HepG2 (cell line): ENCODE data around the gene USP36. TPM values are rescaled to one million over a fixed set of nuclear protein-coding genes. Genes with fewer than 3 reads are reported as not detected.

Source experiments
- ASH2L ChIP-seq: fragments of 300-600, 200-600 bp; sonication (generic); IDR thresholded peaks from 2 replicates; pipeline ENCODE4 v1.7.0; 2017; ENCODE audit warnings: low read depth, mild to moderate bottlenecking, moderate library complexity, mixed read lengths, low read length; ENCODE audit not compliant: insufficient read length
- CSRNP1 ChIP-seq: sonication (generic); formaldehyde crosslinking; IDR thresholded peaks from 2 replicates; pipeline ENCODE4 v1.8.1; 2023; ENCODE audit warnings: mild to moderate bottlenecking, missing genetic modification reagents
- FOXM1 ChIP-seq: sonication (generic); formaldehyde crosslinking; IDR thresholded peaks from 2 replicates; pipeline ENCODE4 v1.5.0; 2020; ENCODE audit warnings: missing genetic modification reagents
- FOXO1 ChIP-seq: sonication (generic); formaldehyde crosslinking; IDR thresholded peaks from 2 replicates; pipeline ENCODE4 v1.4.0; 2020; ENCODE audit warnings: missing genetic modification reagents
- GATAD1 ChIP-seq: IDR thresholded peaks from 2 replicates; pipeline ENCODE4 v1.6.1; 2016; ENCODE audit warnings: missing genetic modification reagents, missing compliant biosample characterization
- GRHL1 ChIP-seq: sonication (generic); formaldehyde crosslinking; conservative IDR thresholded peaks from 2 replicates; pipeline ENCODE4 v1.8.0; 2022; ENCODE audit warnings: missing genetic modification reagents
- IRF9 ChIP-seq: sonication (generic); formaldehyde crosslinking; IDR thresholded peaks from 2 replicates; pipeline ENCODE4 v1.8.0; 2022; ENCODE audit warnings: missing genetic modification reagents, mild to moderate bottlenecking, borderline replicate concordance
- MAF1 ChIP-seq: sonication (generic); formaldehyde crosslinking; IDR thresholded peaks from 2 replicates; pipeline ENCODE4 v1.5.0; 2020; ENCODE audit warnings: missing genetic modification reagents, borderline replicate concordance
- MLLT10 ChIP-seq: sonication (generic); formaldehyde crosslinking; IDR thresholded peaks from 2 replicates; pipeline ENCODE4 v1.4.0; 2020; ENCODE audit warnings: missing genetic modification reagents
- SNAPC2 ChIP-seq: sonication (generic); formaldehyde crosslinking; IDR thresholded peaks from 2 replicates; pipeline ENCODE4 v1.8.1; 2022; ENCODE audit warnings: mild to moderate bottlenecking, missing genetic modification reagents
- SRF ChIP-seq: IDR thresholded peaks from 2 replicates; pipeline ENCODE4 v1.6.1; 2011; ENCODE audit warnings: mild to moderate bottlenecking, low read depth, low read length, moderate library complexity
- TOE1 ChIP-seq: sonication (generic); formaldehyde crosslinking; IDR thresholded peaks from 2 replicates; pipeline ENCODE4 v1.4.0; 2020; ENCODE audit warnings: mild to moderate bottlenecking, missing genetic modification reagents
- WIZ ChIP-seq: sonication (generic); formaldehyde crosslinking; IDR thresholded peaks from 2 replicates; pipeline ENCODE4 v1.5.1; 2020; ENCODE audit warnings: mild to moderate bottlenecking, missing genetic modification reagents
- ZBED4 ChIP-seq: sonication (generic); formaldehyde crosslinking; IDR thresholded peaks from 2 replicates; pipeline ENCODE4 v1.4.0; 2020; ENCODE audit warnings: missing genetic modification reagents, borderline replicate concordance
- ZBTB8A ChIP-seq: sonication (generic); formaldehyde crosslinking; IDR thresholded peaks from 2 replicates; pipeline ENCODE4 v1.4.0; 2020; ENCODE audit warnings: mild to moderate bottlenecking, low read depth, missing genetic modification reagents, borderline replicate concordance
- ZNF30 ChIP-seq: sonication (generic); formaldehyde crosslinking; IDR thresholded peaks from 2 replicates; pipeline ENCODE4 v1.5.0; 2020; ENCODE audit warnings: mild to moderate bottlenecking, missing genetic modification reagents
- ZNF34 ChIP-seq: sonication (generic); formaldehyde crosslinking; IDR thresholded peaks from 2 replicates; pipeline ENCODE4 v1.4.0; 2020; ENCODE audit warnings: mild to moderate bottlenecking, missing genetic modification reagents, borderline replicate concordance
- ZNF383 ChIP-seq: sonication (generic); formaldehyde crosslinking; IDR thresholded peaks from 2 replicates; pipeline ENCODE4 v1.4.0; 2020; ENCODE audit warnings: missing genetic modification reagents, mild to moderate bottlenecking, borderline replicate concordance
- ZNF564 ChIP-seq: sonication (generic); formaldehyde crosslinking; IDR thresholded peaks from 2 replicates; pipeline ENCODE4 v1.8.1; 2023; ENCODE audit warnings: mild to moderate bottlenecking, missing genetic modification reagents
- ZNF737 ChIP-seq: sonication (generic); formaldehyde crosslinking; IDR thresholded peaks from 2 replicates; pipeline ENCODE4 v1.5.0; 2020; ENCODE audit warnings: missing genetic modification reagents, mild to moderate bottlenecking, borderline replicate concordance
- ZNF850 ChIP-seq: sonication (generic); formaldehyde crosslinking; conservative IDR thresholded peaks from 2 replicates; pipeline ENCODE4 v1.9.0; 2021; ENCODE audit warnings: mild to moderate bottlenecking, missing genetic modification reagents
- ZNF879 ChIP-seq: sonication (generic); formaldehyde crosslinking; IDR thresholded peaks from 2 replicates; pipeline ENCODE4 v1.8.1; 2023; ENCODE audit warnings: missing genetic modification reagents
- ZSCAN25 ChIP-seq: sonication (generic); formaldehyde crosslinking; IDR thresholded peaks from 2 replicates; pipeline ENCODE4 v1.8.0; 2022; ENCODE audit warnings: mild to moderate bottlenecking, missing genetic modification reagents
- polyA plus RNA-seq, 8 experiments: library from polyadenylated mRNA; depleted of rRNA in 3 of 8; stranded (reverse) in 7 of 8; unstranded in 1 of 8; fragments of >200 nt; fragmentation: Illumina TruSeq in 4 of 8; extraction: Trizol in 4 of 8; gene quantifications; 2 replicates each; pipeline versions ENCODE4 v1.2.1 to v1.2.3, GENCODE V29; 2011 to 2016; ENCODE audit warnings: low read depth in 4 of 8, missing spikeins in 1 of 8, mixed read lengths in 1 of 8; ENCODE audit not compliant: insufficient read depth in 1 of 8
- total RNA-seq, 5 experiments: library from RNA; depleted of rRNA; stranded (reverse); fragments of >200 nt; fragmentation: Illumina TruSeq; extraction: Trizol; gene quantifications; 2 replicates each; pipeline ENCODE4 v1.2.3, GENCODE V29; 2016; ENCODE audit warnings: low read depth in 1 of 5

The USP36 gene
- total and polyA plus RNA-seq, 2 of the 13 experiments (the other 11 are each of a cell fraction or from before 2014, with no cell fraction given), result 29.6 to 45.9 TPM

- TF ChIP-seq ZBED4 (CRISPR knock-in tag) (peak; percentile 95), WIZ (CRISPR knock-in tag) (no peak), ZNF737 (no peak), TOE1 (CRISPR knock-in tag) (no peak), GRHL1 (CRISPR knock-in tag) (no peak), FOXM1 (CRISPR knock-in tag) (no peak), MLLT10 (CRISPR knock-in tag) (no peak), MAF1 (CRISPR knock-in tag) (no peak), IRF9 (CRISPR knock-in tag) (no peak), ZNF850 (CRISPR knock-in tag) (no peak), SRF (no peak), SNAPC2 (CRISPR knock-in tag) (no peak), ASH2L (peak; percentile 84), ZNF383 (no peak; the same call in 1 of the 2 replicates), FOXO1 (CRISPR knock-in tag) (peak; percentile 97), ZNF34 (CRISPR knock-in tag) (0 out of 2 replicates have a peak, but pooled peaks have one; percentile 60), ZNF564 (CRISPR knock-in tag) (peak; percentile 63; the same call in 1 of the 2 replicates), ZNF879 (CRISPR knock-in tag) (no peak), ZNF30 (no peak), GATAD1 (peak; percentile 66), ZSCAN25 (CRISPR knock-in tag) (no peak), CSRNP1 (CRISPR knock-in tag) (no peak), ZBTB8A (CRISPR knock-in tag) (no peak)
Observed at GRCh38 chr17:78748048-78748729, 92.4 kb downstream of the USP36 start (continued).
